SH-SY5Y (cell line): Measurements from ENCODE around the gene MCRIP2.

Experiments used
- GATA2 ChIP-seq: IDR thresholded peaks from 2 replicates; pipeline ENCODE4 v1.6.1; 2011; ENCODE audit warnings: mild to moderate bottlenecking, low read depth, low read length
- GATA3 ChIP-seq: IDR thresholded peaks from 2 replicates; pipeline ENCODE4 v1.6.1; 2011; ENCODE audit warnings: low read depth, mild to moderate bottlenecking, low read length, moderate library complexity

DNA sequence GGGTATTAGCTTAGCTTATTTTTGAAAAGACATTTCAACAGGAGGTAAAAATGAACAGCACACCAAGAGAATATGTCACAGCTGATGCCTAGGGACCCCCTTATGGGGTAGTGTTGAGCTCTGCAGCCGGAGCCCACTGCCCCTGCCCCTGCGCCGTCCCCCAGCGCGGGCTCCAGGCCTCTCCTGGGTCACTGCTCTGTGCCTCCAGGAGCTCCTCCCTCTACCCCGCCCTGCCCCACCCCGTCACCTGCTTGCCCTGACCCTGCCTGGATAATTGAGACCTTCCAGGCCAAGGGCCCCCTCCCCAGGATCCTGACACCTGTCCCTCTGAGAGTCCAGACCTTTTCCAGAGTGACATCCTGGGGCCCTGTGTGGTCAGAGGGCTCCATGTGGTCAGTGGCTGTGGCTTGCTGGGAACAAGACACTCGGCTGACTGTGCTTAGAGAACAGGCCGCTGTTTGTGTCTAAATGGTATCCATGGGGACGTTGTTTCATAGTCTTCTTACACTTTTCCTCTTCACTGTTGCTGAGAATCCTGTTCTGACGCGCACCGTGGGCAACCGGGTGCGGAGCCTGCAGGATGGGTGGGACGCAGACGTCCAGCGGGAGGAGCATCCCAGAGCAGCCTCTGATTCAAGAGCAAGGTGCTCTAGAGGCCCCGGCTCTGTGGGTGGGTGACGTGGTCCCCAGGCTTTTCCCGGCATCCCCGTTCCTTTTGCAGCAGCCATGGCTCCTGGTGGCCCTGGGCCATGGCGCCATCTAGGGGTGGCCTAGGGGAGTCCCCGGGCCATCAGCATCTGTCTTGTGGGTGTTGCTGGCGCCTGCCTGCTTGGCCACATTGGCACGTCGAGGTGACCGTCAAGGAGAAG lies 30.9 kb upstream of the MCRIP2 start:
- TF ChIP-seq GATA2 (no peak), GATA3 (no peak)
